Ramos (cell line): ENCODE results near the gene TBPL1.
"Not testable (repeated sequence)": the region's sequence is repeated elsewhere in the genome, so short reads cannot be mapped to it uniquely, and the experiment has no call there.

ENCODE experiments used
- in situ Hi-C: fragments of 300-500 bp; cut with MboI; formaldehyde crosslinking; loops from one replicate; pipeline ENCODE4 v1.14.3; 2022; ENCODE audit warnings: low sequenced_read_pairs; ENCODE audit not compliant: unreplicated experiment

Gene TBPL1

DNA sequence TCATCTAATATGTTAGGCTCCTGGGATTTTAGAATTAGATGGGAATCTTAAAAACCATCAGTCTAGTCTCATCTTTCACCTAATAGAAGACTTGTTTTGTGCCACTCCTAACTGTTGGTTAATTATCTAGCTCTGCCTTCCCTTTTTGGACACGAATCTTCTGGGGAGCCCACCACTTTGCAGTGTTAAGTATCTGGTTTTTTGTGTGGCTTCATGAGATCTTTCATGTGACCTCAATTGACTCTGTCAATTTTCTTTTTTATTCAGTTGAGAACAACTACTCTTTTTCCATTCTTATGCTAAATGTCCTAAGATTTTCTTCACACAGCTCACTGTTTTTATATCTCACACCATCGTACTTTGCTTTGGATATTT lies 16.9 kb downstream of the TBPL1 start:
- in situ Hi-C loops: no loop called here

DNA sequence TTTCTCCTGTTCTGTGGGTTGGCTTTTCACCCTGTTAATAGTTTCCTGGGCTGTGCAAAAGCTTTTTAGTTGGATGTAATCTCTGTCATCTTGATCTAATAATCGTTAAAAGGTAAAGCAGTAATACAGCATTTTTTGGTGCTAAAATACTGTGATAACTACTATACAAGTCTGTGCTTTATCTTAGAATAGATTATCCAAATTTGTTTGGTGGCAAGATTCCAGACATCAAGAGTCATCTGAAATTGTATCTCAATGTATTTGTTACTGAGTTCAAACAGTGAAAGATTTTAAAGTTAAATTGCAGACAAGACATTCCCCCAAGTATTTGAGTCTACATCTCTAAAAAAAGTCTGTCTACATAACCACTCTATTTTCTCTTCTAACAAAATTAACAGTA lies 18.8 kb downstream of the TBPL1 start:
- in situ Hi-C loops: no loop called here

DNA sequence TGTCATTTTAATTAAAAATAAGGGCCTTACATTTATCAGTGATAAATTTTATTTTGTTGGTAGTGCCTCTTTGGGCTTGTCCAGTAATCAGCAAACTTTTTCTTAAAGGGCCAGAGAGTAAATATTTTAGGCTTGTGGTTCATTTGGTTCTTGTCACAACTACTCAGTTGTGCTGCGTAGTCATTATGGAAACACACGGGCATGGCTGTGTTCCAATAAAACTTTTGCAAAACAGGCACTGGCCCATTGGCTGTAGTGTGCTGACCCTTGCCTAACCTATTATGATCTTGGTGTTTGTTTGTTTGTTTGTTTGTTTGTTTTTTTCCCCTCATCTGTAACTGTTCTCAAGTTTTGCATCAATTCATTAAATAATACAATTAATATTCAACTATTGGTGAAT lies 19.4 kb downstream of the TBPL1 start:
- in situ Hi-C loops: no loop called here

DNA sequence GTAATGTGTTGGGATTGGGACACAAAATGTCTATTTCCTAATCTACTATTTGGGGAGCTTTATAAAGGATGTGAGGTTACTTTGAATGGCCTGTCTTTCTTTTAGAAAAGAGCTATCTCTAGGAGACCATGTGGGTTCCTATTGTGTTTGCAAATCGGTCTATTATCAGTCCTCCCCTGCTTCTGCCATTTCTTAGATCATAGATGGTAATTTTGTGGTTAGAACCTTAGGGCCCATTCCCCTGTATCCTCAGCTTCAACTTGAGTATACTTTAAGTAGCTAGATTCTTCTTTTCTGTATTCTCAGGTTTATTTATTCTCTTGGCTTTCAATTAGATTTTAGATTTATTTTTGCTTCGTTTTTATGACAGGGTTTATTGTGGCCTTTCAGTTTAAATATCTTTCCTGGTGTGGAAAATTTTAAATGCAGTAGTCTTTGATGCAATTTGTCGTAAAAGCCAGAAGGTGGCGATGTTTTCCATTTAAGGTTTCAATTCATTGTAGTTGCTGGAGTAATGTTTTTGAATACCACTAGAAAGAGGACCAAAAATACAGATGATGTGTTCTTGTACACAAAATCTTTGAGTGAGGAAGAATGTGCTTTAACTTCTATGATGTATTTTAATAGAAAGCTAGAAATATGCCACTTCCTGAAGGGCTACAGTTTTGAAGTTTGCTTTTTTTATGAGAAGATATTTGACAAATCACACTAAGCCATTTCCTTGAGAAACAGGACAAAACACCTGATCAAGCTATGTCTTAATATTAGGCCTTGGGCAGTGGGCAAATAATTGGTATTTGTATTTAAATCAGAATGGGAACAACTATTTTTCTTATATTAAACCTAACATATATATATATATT lies 20.3 kb downstream of the TBPL1 start:
- in situ Hi-C loops: no loop called here

DNA sequence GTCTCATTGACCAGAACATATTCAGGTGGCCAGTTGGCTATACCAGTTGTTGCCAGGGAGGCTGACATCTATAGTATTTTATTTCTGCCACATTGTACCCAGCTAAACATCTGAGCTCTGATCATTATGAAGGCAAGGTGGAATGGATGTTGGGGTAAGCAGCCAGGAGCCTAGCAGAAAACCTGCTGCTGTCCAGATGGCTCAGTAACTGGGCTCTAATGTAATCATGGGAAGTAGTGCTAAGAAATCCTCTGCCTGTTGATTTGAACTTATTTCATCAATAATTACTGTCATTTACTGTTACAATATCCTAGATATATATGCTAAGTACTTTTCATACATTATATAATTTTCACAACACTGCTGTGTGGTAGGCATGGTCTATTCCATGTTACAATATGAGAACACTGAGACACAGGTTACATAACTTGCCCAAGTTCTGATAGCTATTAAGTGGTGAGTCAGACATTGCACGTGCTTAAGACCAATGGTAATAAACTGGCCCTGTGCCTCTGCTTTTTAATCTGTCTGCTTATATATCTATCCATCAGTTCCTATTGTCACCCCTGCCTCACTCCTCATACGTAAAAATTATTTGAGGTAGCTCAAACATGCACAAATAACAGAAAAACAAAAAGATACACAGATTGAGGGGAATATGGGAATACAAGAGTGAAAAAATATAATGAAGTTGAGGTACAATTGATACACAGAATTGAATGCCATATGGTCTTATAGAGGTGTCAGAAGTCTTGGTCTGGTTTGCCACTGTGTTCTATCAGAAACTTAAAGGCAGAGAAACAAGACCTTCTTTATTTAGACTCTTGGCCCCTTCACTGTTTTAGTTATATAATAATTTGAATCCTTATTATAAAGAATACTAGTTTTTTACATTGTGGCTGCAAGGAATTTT lies 25.2 kb downstream of the TBPL1 start:
- in situ Hi-C loops: no loop called here

DNA sequence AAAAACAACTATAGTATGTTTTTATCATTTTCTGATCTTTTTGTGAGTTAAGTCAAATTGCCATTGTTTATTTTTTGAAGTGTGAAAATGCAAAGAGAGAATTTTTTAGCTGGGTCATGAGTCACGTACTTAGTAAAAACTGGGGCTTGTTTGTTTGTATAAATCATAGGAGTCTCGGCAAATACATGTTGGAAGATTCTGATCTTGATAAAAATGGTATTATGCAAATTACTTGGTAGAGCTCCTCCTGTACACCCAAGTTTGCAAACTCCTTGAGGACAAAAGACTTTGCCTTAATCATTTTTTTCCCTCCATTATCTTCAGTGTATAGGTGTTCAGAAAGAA lies 25.8 kb downstream of the TBPL1 start:
- in situ Hi-C loops: no loop called here

DNA sequence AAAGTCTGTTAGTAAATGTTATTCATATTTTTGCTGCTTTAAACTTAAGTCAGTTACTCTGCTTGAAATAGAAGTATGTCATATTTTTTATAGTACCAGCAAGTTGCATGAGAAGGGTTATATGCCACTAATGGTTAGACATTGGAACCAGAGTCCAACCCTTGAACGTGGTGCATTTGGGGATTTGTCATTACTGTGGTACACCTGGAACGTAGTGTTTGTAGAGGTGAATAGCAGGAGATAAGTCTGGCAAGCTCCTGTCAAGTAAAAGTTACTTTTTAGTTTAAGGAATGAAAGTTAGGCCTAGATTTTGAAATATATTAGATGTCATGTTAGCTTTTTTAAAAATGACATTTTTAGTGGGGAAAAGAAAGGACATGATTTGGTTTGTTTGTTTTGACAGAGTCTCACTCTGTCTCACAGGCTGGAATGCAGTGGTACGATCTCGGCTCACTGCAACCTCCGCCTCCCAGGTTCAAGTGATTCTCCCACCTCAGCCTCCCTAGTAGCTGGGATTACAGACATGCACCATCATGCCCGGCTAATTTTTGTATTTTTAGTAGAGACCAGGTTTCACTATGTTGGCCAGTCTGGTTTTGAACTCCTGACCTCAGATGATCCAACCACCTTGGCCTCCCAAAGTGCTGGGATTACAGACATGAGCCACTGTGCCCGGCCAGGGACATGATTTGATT lies 26.4 kb downstream of the TBPL1 start:
- in situ Hi-C loops: not testable (repeated sequence)

DNA sequence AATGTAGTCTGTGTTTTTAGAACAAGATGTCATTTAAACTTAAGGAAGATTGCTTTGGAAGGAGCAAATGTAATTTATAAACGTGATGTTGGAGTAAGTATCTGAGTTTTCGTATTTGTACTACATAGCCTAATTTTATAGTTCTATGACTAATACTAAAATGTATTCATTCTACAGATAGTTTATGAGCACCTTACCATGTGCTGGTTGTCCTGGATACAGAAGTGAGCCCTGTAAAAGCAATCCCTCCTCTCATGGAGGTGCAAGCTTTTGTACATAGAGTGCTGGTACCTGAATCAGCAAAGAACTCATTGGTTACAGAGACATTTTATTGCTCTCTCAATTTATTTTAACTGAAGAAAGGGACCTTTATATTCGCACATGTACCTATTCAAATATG lies 27.1 kb downstream of the TBPL1 start:
- in situ Hi-C loops: no loop called here

DNA sequence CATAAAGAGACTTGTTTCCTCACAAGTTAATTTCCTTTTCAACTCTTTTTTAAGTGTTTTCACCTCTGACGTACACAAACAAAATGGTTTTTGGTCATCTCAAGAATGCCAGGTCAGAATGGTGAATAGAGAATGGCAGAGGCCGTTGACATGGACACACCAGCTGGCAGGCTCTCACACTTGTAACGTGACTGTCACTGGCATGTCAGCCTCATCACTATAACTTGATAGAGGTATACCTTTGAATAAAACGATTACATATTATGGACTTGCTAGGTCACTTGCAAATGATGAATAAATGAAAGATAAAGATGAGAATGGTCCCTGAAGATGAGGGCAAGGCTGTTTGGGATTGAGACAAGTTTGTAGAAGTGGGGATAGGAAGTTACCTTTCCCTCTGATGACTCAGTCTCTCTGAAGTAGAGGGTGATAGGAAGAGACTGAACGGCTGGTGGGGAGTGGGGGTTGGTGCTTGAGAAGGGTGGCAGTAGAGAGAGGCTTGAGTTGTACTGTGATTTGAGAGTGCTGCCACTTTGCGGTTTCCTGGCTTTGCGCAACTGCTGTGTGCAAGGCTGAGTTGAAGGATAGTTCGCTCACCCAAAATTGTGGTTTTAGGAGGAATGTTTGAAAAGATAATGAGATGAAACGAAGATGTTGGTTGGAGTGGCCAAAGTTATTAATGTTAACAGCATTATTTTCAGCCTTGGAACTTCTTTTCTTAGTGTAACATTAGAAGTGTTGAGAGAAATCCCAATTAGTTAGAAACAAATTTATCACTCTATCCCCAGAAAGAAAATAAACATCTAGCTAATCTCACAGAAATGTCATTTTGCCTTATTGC lies 30.3 kb downstream of the TBPL1 start:
- in situ Hi-C loops: no loop called here

DNA sequence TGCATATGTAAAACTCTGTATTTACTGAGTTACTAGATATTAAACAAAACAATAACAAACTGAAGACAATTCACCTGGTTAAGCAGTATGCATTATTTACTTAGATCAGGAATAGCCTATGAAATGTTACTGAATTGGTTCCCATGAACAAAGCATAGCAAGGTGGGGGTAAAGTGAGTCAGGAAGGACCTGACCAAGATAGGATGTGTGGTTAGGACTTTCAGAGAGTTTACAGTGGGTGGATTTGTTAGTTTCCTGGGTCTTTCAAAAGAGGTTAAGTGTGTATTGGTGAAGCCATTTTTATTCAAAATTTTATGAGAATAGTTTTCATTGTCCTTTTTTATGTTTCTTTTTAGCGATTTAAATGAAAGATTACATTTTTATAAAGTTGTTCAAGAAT lies 32.9 kb downstream of the TBPL1 start:
- in situ Hi-C loops: no loop called here

DNA sequence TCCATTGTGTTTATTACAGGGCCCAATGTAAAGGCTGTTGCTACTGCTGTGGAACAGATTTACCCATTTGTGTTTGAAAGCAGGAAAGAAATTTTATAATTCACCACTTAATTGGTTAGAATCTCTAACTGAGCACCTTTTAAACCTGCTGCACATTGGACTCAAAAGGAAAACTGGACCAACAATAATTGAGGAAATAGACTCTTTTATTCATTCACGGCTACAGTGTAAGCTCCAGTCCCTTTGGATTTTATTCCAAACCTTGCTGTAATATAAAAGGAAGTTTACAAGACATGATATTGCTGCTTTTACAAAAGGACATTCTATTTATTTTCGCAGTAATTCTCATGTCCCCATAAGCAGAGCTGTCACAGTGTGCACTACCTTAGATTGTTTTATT lies 33.9 kb downstream of the TBPL1 start:
- in situ Hi-C loops: no loop called here

DNA sequence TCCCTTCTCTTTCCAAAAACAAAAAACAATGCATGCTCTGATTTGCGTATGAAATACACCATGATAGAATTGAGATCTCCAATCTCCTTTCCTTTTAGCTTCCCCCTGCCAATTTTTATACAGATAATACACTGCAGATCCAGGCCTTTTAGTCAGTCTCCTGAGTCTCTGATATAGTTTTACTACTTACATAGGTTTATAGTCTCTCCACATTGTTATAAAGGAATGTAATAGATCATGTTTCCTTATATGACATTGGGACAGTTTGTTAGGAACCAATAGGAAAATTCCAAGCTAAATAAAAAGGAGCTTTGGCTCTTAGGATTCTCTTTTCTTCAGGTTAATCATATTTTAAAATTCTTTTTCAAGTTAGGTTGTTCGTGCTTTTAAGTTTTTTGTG lies 36.5 kb downstream of the TBPL1 start:
- in situ Hi-C loops: no loop called here

DNA sequence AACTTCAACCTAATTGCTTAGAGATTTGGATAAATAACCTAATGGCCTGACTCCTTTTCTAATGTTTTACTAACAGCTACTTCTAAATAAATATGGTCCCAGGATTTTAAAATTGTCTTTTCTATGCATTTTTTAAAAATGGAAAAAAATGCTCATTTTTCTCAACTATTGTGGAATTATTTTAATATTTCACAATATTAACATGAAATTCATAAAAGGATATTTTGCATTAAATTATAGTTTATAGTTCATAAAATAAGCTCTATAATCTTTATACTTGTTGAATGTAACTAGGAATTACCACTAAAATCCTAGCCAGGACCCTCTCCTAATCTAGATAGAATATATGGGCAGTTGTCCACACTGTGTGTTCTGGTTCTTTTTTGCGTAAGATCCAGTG lies 37.3 kb downstream of the TBPL1 start:
- in situ Hi-C loops: no loop called here

DNA sequence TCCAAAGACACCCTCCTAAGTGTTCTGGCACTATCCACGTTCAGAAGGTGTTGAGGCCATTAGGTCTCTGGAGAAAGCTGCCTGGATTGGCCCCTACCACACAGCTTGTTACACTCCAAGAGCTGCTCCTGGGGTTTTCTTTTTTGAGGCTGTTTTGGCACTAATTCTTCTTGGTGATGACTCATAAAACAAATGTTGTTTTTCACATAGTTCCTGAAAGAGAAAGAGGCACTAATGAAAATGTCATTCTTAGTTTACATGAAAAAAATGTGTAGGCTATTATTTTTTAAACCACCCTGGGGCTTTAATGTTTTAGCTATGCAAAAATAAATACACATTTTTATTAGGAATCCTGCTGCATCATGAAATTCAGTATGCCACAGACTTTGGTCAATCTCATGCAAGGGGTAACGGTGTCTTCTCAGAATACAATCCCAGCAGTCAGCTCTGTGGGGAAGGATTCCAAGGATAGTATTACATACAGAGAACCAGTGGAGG lies 38.1 kb downstream of the TBPL1 start:
- in situ Hi-C loops: no loop called here

DNA sequence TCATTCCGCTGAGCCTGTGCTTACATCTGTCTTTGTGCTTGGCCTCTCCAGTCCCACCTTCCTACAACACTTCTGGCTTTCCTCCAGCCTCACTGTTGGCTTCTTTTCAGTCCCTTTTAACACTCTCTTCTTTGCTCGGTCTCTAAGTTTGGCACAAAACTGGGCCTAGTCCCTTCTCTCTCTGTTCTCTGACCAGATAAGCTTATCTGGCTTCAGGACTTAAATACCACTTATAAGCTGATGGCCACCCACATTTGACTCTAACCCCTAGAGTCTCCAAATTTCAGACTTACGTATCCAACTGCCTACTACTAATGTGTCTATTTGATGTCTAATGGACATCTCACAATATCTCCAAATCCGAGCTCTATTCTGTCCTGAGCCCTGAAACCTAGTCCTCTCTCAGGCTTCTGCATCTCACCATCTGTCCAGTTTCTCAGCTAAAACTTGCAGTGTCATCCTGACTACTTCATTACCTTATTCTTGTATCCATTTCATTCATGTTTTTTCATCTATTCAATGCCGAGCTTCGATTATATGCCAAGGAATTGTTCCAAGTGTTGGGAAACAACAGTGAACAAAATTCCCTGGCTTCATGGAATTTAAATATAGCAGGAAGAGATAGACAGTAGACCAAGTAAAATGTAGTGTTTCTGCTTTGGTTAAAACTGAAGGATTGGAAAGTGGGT lies 40.1 kb downstream of the TBPL1 start:
- in situ Hi-C loops: no loop called here

DNA sequence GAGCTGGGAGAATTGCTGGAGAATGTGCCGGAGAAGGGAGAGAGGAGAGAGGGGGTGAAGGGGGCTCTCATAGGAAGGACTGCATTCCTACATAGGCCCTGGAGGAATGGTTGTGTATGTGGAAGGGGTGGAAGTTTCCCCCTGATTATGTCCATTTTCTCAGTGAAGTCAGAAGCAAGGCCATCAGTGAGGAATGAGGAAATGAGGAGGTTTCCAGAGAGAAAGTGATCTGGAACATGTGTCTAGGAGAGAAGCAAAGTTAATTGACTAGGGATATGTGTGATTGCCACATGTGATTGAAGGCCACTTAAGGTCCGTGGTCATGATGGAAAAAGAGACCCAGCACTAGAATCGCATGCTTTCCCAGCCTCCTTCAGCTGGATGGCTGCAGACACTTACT lies 42.3 kb downstream of the TBPL1 start:
- in situ Hi-C loops: no loop called here

DNA sequence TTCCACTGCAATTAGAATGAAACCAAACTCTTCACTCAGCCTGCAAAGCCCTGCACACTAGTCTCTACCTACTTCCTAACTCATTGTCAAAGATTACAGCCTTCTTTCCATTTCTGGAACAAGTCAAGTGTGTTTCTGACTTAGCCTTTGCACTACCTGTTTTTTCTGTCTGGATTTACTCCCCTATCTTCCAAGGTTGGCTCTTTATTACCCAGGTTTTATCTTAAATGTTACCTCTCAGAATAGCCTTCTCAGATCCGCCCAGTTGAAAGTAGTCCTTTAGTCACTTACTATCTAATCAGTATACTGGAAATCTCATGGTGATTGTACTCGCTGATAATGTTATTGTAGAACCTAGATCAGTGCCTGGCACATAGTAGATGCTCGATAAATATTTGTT lies 42.7 kb downstream of the TBPL1 start:
- in situ Hi-C loops: no loop called here

DNA sequence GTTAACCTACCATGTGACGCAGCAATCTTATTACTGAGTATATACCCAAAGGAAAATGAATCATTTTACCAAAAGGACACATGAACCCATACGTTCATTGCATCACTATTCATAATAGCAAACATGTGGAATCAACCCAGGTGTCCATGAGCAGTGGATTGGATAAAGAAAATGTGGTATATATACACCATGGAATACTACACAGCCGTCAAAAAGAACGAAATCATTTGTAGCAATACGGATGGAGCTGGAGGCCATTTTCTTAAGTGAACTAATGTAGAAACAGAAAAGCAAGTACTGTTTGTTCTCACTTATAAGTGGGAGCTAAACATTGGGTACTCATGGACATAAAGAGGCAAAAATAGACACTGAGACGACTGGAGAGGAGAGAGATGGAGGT lies 44.2 kb downstream of the TBPL1 start:
- in situ Hi-C loops: no loop called here

DNA sequence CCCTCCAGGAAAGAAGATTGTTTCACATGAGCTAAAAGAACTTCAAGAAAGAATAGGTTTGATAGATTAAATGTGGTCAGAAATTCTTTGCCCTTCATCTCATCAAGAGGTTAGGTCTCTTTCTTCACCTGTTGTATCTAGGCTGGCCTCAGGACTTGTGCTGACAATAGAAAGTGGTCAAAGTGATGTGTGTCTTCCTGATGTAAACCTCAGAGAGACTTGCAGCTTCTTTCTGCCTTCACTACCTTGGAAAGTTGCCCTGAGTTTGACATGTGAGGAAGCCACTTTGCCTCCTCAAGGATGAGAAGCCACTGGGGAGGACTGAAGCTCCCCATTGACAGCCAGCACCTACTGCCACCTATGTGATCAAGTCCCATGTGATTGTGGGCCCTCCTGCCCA lies 46.3 kb downstream of the TBPL1 start:
- in situ Hi-C loops: no loop called here
